Measurements from ENCODE around the gene PEX13.

- TF ChIP-seq KLF9 (tag by site-specific recombination; IDR thresholded peaks at IDR 0.05; ENCODE audit: low read depth) (no peak), CTCF (tag by site-specific recombination; IDR thresholded peaks at IDR 0.05) (no peak)
Measured at GRCh38 chr2:60976875-60977561, 40.5 kb upstream of the PEX13 start.
